Glutamatergic neuron (in vitro differentiated cells): ENCODE results near the gene TMEM31. TPM values are rescaled to one million over a fixed set of nuclear protein-coding genes. Genes with fewer than 3 reads are reported as not detected.
A peak's percentile ranks its signal among the peaks of the same experiment; 100 is the strongest.

Source experiments
- DNase-seq: peaks from one replicate; pipeline ENCODE4 v3.0.0; 2022
- H3K27ac Mint-ChIP-seq: one replicate; pipeline ENCODE4 v1.8.0; 2020; ENCODE audit warnings: mild to moderate bottlenecking, mixed read lengths, inconsistent platforms; ENCODE audit not compliant: unreplicated experiment
- H3K27me3 Mint-ChIP-seq: one replicate; pipeline ENCODE4 v1.8.0; 2020; ENCODE audit warnings: mild to moderate bottlenecking, moderate library complexity, mixed read lengths, inconsistent platforms; ENCODE audit not compliant: unreplicated experiment
- H3K36me3 Mint-ChIP-seq: one replicate; pipeline ENCODE4 v1.8.0; 2020; ENCODE audit warnings: mild to moderate bottlenecking, mixed read lengths, inconsistent platforms; ENCODE audit not compliant: unreplicated experiment
- H3K4me1 Mint-ChIP-seq: one replicate; pipeline ENCODE4 v1.8.0; 2020; ENCODE audit warnings: mild to moderate bottlenecking, low read depth, mixed read lengths, inconsistent platforms; ENCODE audit not compliant: unreplicated experiment
- H3K4me3 Mint-ChIP-seq: one replicate; pipeline ENCODE4 v1.8.0; 2020; ENCODE audit warnings: mild to moderate bottlenecking, mixed read lengths, inconsistent platforms; ENCODE audit not compliant: unreplicated experiment
- H3K9me3 Mint-ChIP-seq: one replicate; pipeline ENCODE4 v1.8.0; 2020; ENCODE audit warnings: mild to moderate bottlenecking, moderate library complexity, mixed read lengths, inconsistent platforms; ENCODE audit not compliant: unreplicated experiment
- CTCF ChIP-seq: fragments of 200-600 bp; sonication (generic); IDR thresholded peaks from one replicate; pipeline ENCODE4 v1.5.0; 2021; ENCODE audit not compliant: partially characterized antibody, unreplicated experiment
- total RNA-seq: library from RNA; stranded (reverse); fragmentation: NEBNext Ultra II Directional; extraction: Animal tissue kit (Norgen Biotek cat#: 25700); gene quantifications from one replicate; pipeline ENCODE4 v1.2.1, GENCODE V29; 2021; ENCODE audit not compliant: unreplicated experiment

Gene TMEM31
- total RNA-seq, 1 donor from 2014 or later: not detected

DNA sequence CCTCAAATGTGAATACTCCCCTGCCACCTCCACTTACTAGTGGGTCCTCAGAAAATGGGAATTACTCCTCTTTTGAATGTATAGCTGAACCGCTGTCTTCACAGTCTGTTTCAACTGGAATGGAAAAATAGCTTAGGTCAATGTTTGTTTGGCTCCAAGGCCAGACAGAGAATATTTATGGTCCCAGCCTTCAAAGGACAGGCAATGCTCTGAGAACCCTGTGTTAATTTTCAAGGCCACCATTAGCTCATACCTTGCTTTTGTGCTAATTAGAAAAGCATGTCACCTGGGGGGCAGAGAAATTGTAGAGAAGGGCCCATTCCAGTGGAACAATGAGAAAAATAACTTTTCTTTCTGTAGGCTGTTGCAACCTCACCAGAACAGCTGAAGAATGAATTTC is 19.6 kb upstream of the TMEM31 start:
- DNase-seq: no peak
- Mint-ChIP-seq H3K4me1 (no peaks in the 10 kb centered on the region), H3K36me3 (no peaks in the 10 kb centered on the region), H3K27ac (no peak overlapping the region), H3K9me3 (no peaks in the 10 kb centered on the region), H3K4me3 (no peak overlapping the region), H3K27me3 (peaks cover 1% of the 10 kb centered on the region)
- no peak for TF ChIP-seq CTCF

DNA sequence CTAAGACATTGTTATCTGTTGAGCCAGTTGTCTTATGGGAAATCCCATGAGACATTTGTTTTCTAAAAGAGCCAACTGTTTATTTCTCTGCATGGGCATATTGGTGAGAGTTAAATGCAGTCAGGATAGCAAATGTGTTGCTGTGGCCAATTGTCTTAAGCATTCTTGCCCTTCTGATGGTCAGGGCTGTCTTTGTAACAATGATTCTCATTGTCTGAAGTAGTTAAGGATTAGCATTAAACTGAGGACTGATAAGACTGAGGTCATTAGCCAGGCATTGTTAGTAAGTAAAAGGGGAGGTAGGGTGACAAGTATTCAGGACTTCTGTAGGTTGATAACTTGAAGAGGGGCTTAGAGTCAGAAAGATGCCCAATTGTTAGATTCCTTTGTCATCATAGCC is 13.0 kb upstream of the TMEM31 start:
- no peak for TF ChIP-seq CTCF
- no peaks in the 10 kb centered on the region for H3K36me3 Mint-ChIP-seq
- no peak overlapping the region for H3K27ac Mint-ChIP-seq
- no peak overlapping the region for H3K4me3 Mint-ChIP-seq
- DNase-seq: no peak
- H3K27me3 Mint-ChIP-seq: peaks cover under 1% of the 10 kb centered on the region
- no peaks in the 10 kb centered on the region for H3K9me3 Mint-ChIP-seq
- no peaks in the 10 kb centered on the region for H3K4me1 Mint-ChIP-seq

- Mint-ChIP-seq H3K27me3 (no peaks in the 10 kb centered on the region), H3K9me3 (no peaks in the 10 kb centered on the region), H3K27ac (no peak overlapping the region), H3K4me1 (no peaks in the 10 kb centered on the region), H3K4me3 (no peak overlapping the region), H3K36me3 (no peaks in the 10 kb centered on the region)
- DNase-seq: no peak
- TF ChIP-seq CTCF: no peak
Measured at GRCh38 chrX:103699243-103699642, 11.5 kb upstream of the TMEM31 start.

GRCh38 chrX:103704863-103705262 is 5.8 kb upstream of the TMEM31 start:
- H3K4me3 Mint-ChIP-seq: no peak overlapping the region
- no peak overlapping the region for H3K27ac Mint-ChIP-seq
- DNase-seq: peak; percentile 19
- peaks cover 2% of the 10 kb centered on the region for H3K4me1 Mint-ChIP-seq
- no peaks in the 10 kb centered on the region for H3K27me3 Mint-ChIP-seq
- TF ChIP-seq CTCF: no peak
- no peaks in the 10 kb centered on the region for H3K36me3 Mint-ChIP-seq
- H3K9me3 Mint-ChIP-seq: no peaks in the 10 kb centered on the region

DNA sequence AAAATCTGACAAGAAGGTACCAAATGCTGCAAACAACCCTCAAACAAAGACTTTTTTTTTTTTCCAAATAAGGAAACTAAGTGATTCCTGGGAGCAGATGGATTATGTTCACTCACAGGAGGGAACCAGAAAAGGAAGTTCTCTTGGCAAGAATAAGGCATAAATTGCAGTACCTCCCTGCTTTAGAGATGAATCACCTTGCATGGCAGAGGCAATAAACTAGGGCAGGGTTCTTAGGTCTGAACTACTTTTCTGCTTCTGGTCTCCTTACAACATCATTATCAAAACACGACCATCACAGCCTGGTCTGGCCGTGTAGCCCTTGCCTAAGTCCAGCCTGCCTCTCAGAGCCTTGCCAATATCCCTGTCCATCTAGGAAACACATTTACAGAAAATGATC is 6.3 kb downstream of the TMEM31 start:
- Mint-ChIP-seq H3K27ac (no peak overlapping the region), H3K36me3 (no peaks in the 10 kb centered on the region), H3K4me1 (no peaks in the 10 kb centered on the region), H3K27me3 (peaks cover 2% of the 10 kb centered on the region), H3K9me3 (no peaks in the 10 kb centered on the region), H3K4me3 (no peak overlapping the region)
- TF ChIP-seq CTCF: no peak
- no peak for DNase-seq
